ENCODE data around the gene MTCH1. TPM values are rescaled to one million over a fixed set of nuclear protein-coding genes. Genes with fewer than 3 reads are reported as not detected.

The MTCH1 gene
- total RNA-seq, 1 experiment from 2014 or later = 161 TPM

DNA sequence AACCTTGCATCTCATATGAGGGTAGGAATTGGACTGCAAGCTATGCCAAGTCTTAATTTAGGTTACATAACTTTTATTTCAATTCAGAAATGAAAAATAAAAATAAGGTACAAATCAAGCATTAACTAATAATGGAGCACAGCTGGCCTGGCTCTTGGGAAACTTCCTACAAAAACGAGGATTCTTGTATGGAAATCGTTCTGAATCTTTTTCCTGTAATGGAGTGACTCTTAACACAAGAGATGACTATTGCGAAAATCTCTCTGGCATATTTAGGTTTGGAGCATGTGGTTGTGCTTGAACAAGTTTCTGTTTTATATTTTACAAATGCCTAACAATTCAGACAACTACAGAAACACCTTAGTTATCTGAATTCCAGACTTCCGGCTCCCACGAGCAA lies 65.5 kb downstream of the MTCH1 start:
- BruUV-seq (replicated peaks) = no TSS peak
- ATAC-seq (no peak), DNase-seq (ENCODE audit: low read depth, low spot score) (no peak)
- H3K9me2 ChIP-seq (ENCODE audit: insufficient read depth) = no peaks in the 10 kb centered on the region
- peaks cover 0 to 21% of the 10 kb centered on the region in 2 experiments; a peak in 2 of 4 replicates for H3K4me1 ChIP-seq (ENCODE audit: control insufficient read depth in 1 of 2, insufficient read depth in 2 of 2, low read length in 2 of 2)
- no peak overlapping the region for H3K9ac ChIP-seq (ENCODE audit: low read length)
- no peaks in the 10 kb centered on the region for H3K9me3 ChIP-seq (ENCODE audit: control insufficient read depth in 1 of 2, insufficient read depth in 1 of 2, low read depth in 1 of 2, low read length in 2 of 2)
- ChIA-PET RAD21 (ENCODE audit: low non-redundant PET in 1 of 2, low total read pairs in 2 of 2, uncharacterized antibody in 2 of 2, unreplicated experiment in 2 of 2) (no interaction called here), CTCF (no interaction called here), POLR2A (no interaction called here)
- H3K27me3 ChIP-seq (ENCODE audit: insufficient read depth, low read length) = no peaks in the 10 kb centered on the region
- H3K4me3 ChIP-seq (replicated peaks in 1 of 2; ENCODE audit: low read depth in 1 of 2, low read length in 2 of 2) = no peak overlapping the region
- intact Hi-C loops (cut with micrococcal nuclease) = no loop called here
- no peaks in the 10 kb centered on the region for H4K20me1 ChIP-seq (ENCODE audit: insufficient read depth)
- H3K4me2 ChIP-seq (ENCODE audit: low read length) = no peak overlapping the region
- no peak overlapping the region for H3K27ac ChIP-seq (ENCODE audit: low read depth, low read length)
- TF ChIP-seq RAD21 (IDR thresholded peaks at IDR 0.05; ENCODE audit: low read depth) (no peak), POLR2AphosphoS5 (IDR thresholded peaks at IDR 0.05; ENCODE audit: low read depth, low read length) (no peak), POLR2A (IDR thresholded peaks at IDR 0.05; ENCODE audit: borderline replicate concordance, extremely low read depth, insufficient read depth, insufficient read length) (no peak), SIN3A (IDR thresholded peaks at IDR 0.05; ENCODE audit: low read depth) (no peak), MAX (IDR thresholded peaks at IDR 0.05) (no peak), CTCF (IDR thresholded peaks at IDR 0.05 in 2 of 3, conservative IDR thresholded peaks at IDR 0.05 in 1 of 3; ENCODE audit: borderline replicate concordance in 1 of 3, insufficient read depth in 1 of 3, low read depth in 2 of 3, low read length in 2 of 3) (no peak), EZH2 (IDR thresholded peaks at IDR 0.05) (no peak), ZBTB33 (IDR thresholded peaks at IDR 0.05; ENCODE audit: extremely low read depth, insufficient replicate concordance, low read length) (no peak), ZNF274 (IDR thresholded peaks at IDR 0.05; ENCODE audit: low read depth, low read length) (no peak), TCF7L2 (IDR thresholded peaks at IDR 0.05; ENCODE audit: borderline replicate concordance, extremely low read depth, insufficient read depth, insufficient read length) (no peak), SP1 (IDR thresholded peaks at IDR 0.05; ENCODE audit: low read depth) (no peak), YY1 (IDR thresholded peaks at IDR 0.05; ENCODE audit: extremely low read depth, insufficient replicate concordance, low read depth, low read length) (no peak)
- H3K36me3 ChIP-seq (ENCODE audit: control insufficient read depth in 1 of 2, insufficient read depth in 2 of 2, low read length in 2 of 2) = peaks cover 6 to 9% of the 10 kb centered on the region in 2 experiments; a peak in 3 of 4 replicates
- H2AFZ ChIP-seq (ENCODE audit: low read depth, low read length, poor library complexity, severe bottlenecking) = no peak overlapping the region
- no peaks in the 10 kb centered on the region for H3K79me2 ChIP-seq (ENCODE audit: insufficient read depth, low read length)

Data from HCT116 (cell line).